AG20443 (cell line): ENCODE results near the gene ZNF785.
"Not testable (repeated sequence)": the region's sequence is repeated elsewhere in the genome, so short reads cannot be mapped to it uniquely, and the experiment has no call there.

Experiments
- DNase-seq: peaks from one replicate; pipeline ENCODE4 v3.0.0; 2012; ENCODE audit warnings: low spot score, mixed read lengths

ZNF785 gene

DNA sequence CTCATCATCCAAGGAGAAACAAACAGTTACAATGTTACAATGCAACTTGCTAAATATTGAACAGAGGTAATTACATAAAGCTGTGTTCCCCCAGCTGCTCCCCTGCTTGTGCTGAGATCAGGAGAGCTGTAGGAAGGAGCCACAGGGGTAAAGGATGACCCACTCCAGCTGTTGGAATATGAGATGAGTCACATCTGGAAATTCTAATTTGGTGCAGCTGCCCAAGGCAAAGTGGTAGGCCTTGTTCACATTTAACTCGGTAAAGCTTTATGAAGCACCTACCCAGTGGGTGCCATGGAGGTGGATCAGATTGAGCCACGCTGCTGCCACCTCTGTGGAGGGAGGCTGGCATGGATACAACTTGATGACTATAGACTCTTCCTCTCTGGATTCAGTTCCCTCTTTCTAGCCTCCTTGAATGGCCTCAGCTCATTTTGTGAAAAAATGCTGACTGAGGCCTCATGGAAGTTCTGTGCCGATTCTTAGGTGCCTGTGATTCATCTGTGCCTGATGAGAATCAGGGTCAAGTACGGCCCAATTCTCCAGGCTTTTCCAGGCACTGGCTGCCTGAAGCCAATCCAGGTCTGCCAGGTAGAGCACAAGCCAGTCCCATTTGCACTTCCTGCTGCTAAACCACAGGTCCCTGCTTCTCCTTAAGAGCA is 17.2 kb upstream of the ZNF785 start:
- DNase-seq, result peak; percentile 35

DNA sequence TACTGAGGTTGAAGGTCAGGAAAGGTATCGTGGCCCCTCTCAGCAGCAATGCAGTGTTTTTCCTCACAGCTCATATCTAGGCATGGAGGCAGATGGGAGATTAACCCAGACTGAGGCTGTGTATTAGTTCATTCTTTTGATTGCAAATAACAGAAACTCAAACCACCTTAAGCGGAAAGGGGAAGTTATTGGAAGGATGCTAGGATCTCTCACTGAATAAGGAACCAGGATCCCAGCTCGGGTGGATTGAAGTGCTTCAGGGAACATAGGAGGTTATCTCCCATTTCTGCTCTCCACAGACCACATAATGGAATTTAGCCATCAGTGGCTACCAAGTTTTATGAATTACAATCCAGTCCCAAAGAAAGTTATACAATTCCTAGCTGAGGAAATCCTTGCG is 16.5 kb upstream of the ZNF785 start:
- DNase-seq, result no peak

DNA sequence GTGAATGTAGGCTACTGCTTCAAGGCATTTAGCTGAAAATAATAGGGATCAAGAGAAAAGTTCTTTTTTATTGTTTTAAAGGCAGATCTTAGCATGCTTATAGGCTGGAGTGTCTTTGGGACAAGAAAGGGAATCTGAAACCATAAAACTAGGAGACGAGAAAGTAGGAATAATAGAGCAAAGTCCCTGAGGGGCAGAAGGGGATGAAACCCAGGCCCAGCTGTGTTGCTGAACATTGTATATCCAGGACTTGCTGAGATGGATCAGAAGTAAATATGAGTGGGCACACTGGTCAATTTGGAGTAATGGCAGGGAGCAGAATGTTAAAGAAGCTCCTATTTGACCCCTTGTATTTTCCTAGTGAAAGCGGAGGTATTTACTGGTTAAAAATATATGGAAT is 15.4 kb upstream of the ZNF785 start:
- no peak for DNase-seq

DNA sequence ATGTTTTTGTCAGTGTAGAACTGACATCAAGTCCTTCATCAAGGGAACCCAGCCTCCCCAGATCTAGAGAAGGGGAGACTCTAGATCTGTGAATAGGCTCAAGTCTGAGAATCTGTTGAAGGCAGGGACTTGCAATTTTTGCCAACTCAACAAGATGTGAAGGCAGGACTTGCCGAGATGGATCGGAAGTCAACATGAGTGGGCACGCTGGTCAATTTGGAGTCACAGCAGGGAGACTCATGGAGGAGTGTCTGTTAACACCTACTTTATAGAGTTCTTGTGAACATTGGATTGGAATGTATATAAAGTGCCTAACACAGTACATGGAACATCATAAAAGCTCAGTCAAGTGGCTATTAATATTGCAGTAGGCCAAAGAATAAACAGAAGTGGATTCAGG is 14.7 kb upstream of the ZNF785 start:
- no peak for DNase-seq

DNA sequence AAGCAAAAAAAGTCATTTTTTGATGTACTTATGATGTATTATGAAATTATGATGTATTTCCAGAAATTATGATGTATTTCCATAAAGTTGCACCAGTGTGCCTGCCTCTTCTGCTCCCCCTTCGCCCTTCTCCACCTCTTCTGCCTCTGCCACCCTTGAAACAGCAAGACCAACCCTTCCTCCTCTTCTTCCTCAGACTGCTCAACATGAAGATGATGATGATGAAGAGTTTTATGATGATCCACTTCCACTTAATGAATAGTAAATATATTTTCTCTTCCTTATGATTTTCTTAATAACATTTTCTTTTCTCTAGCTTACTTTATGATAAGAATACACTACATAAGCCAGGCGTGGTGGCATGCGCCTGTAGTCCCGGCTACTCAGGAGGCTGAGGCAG is 7.4 kb upstream of the ZNF785 start:
- DNase-seq, result no peak

DNA sequence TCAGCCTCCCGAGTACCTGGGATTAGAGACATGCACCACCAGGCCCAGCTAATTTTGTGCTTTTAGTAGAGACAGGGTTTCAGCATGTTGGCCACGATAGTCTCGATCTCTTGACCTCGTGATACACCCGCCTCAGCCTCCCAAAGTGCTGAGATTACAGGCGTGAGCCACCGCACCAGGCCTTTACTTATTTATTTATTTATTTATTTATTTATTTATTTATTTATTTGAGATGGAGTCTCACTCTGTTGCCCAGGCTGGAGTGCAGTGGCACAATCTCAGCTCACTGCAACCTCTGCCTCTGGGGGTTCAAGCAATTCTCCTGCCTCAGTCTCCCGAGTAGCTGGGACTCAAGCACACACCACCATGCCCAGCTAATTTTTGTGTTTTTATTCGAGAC is 5.4 kb upstream of the ZNF785 start:
- DNase-seq, result not testable (repeated sequence)

DNA sequence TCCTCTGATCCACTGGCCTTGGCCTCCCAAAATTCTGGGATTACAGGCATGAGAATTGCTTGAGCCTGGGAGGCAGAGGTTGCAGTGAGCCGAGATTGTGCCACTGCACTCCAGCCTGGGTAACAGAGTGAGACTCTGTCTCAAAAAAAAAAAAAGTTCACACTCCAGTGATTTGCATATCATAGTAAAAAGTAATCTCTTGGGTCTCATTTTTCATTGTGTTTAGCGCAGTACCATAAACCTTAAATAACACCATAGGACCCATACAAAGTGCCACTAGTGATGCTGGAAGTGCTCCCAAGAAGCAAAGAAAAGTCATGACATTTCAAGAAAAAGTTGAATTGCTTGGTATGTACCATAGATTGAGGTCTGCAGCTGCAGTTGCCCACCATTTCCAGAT is 4.1 kb upstream of the ZNF785 start:
- DNase-seq, result not testable (repeated sequence)

DNA sequence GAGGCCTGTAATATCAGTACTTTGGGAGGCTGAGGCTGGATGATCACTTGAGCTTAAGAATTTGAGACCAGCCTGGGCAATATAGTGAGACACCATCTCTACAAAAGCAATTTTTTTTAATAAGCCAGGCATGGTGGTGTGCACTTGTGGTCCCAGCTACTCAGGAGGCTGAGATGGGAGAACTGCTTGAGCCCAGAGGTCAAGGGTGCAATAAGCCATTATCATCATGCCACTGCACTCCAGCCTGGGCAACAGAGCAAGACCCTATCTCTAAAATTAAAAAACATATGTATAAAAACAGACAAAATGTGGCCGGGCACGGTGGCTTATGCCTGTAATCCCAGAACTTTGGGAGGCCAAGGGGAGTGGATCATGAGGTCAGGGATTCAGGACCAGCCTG is 3.2 kb upstream of the ZNF785 start:
- DNase-seq, result no peak

DNA sequence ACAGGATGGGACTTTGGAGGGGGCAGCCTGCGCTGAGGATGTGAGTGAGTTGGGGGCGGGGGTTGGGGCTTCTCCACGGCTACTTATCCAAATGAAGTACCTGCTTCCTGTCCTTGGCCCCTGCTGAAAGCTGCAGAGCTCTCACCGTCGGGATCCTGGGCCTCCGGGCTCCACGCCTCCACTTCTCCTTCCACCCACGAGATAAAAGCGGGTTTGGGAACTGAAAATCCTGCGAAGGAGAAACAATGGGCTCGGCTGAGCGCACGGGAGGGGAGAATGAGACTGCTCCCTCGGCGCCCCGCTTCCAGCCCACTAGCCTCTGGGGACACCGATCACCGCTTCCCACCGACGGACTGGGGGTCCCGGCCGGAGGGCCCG is 486 bp downstream of the ZNF785 start:
- peak; percentile 25 for DNase-seq

DNA sequence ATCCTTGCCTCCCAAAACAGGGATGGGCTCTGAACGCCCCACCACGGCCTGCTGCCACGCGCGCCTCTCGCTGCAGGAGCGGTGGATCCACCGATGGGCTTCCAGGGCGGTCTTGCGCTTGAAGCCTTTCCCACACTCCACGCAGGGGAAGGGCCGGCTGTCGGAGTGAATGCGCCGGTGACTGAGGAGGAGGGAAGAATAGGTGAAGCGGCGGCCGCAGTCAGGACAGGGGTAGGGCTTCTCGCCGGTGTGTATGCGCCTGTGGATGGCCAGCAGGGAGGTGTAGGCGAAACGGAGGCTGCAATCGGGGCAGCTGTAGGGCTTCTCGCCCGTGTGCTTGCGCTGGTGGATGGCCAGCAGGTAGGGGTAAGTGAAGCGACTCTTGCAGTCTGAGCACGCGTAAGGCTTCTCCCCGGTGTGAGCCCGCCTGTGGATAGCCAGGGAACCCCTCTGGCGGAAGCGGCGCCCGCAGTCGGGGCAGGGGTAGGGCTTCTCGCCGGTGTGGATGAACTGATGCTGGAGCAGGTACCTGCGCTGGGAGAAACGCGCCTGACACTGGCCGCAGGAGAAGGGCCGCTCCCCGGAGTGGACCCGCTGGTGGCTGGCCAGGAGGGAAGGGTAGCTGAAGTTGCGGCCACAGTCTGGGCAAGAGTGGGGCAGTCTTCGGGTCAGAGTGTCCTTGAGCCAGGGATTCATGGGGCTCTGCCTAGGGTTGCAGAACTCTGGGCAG is 2.7 kb downstream of the ZNF785 start:
- no peak for DNase-seq

DNA sequence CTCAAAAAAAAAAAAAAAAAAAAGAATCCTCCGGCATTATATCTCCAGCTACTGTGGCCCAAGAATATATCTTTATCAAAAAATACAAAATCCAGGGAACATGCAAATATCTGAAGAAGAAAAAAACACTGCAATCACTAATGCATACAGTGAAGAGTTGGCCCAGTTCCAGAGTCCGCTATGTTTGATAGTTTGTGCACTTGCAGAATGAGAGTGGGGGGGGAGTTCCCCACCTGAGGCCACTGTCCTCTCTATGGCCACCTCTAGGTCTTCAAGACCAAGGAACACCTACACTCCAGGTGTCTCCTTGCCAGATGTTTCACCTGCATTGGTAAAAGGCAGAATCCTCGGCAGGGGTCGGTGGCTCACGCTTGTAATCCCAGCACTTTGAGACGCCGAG is 4.0 kb downstream of the ZNF785 start:
- no peak for DNase-seq

DNA sequence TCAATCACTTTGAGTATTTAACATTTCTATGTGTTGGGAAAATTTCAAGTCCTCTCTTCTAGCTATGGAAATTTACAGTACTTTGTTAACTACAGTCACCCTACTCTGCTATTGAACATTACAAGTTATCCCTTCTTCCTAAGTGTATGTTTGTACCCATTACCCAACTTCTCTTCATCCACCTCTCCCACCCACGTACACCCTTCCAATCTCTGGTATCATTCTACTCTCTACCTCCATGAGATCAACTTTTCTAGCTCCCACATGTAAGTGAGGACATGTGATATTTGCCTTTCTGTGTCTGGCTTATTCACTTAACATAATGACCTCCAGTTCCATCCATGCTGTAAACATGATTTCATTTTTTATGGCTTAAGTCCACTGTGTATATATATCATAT is 10.8 kb downstream of the ZNF785 start:
- DNase-seq, result no peak

DNA sequence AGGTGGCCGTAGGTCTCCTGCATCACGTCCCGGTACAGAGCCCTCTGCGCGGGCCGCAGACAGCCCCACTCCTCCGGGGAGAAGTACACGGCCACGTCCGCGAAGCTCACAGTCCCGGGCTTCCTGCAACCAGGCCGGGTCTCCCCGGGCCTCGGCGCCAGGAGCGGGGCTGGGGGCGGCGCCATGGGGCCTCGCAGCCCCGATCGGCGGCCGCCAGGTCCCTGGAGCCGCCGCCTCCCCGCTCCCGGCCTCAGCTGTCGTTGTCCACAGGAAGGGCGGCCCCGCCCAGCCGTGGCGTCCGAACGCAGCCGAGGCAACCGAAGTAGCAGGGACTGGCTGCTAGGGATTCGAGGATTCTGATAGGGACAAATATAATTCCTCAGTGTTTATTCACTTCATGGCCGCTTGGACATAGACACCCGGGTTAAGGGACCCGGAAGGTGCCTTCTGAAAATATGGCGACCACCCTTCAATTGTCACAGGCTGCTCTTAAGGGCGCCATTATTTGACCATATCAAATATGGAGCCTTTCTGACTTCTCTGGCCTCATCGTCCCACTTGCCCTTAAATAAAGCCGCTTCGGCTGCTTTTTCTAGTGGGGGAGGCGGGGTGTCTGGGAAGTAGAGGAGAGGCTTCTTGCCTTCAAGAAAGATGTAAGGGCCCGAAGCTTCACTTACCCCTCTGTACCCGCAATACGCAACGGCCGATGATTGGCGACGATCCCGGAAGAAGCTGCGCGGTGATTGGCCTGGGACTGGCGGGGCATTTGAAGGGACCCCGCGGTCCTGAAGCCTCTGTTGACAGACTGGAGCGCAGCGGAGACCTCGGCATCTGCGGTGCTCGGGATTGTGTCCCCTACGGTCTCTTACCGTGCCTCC is 13.8 kb downstream of the ZNF785 start, which contains the start of gene ZNF688:
TSS of gene ZNF688 (minus strand) at position 270 of the 878 bp plus-strand sequence. CDS start at position 185, 85 bp downstream.
- peak; percentile 96 for DNase-seq

DNA sequence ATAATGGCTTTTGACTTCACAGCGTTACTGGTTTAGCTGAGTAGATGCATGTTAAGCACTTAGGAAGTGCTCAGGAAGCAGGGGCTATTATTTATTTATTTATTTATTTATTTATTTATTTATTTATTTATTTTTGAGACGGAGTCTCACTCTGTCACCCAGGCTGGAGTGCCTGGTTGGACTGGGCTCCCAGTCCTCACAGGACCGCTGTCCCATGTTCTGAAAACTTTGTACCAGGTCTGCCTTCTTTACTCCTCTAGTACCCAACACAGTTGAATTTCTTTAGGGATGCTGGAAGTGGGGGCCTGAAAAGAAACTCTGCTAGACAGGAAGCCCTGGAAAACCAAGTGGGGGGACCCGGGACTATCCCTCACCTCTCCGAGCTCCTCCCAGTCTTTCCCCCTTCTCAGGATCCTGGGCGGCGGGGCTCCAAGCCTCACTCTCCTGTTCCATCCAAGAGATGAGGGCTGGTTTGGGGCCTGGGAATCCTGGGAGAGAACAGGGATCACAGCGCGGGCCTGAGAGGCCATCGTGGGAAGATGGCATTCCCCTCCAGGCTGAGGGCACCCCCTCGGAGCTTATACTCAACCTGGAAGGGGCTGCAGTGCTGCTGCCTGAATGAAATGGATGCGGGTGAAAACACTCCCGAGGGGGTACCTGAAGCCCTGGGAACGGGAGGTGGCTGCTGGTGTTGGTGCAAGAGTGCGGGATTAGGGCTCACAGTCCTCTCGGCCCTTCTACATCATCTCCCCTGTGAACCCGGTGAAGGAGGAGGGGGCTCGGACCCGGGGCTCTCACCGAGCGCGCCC is 14.7 kb downstream of the ZNF785 start:
- DNase-seq, result peak; percentile 42

DNA sequence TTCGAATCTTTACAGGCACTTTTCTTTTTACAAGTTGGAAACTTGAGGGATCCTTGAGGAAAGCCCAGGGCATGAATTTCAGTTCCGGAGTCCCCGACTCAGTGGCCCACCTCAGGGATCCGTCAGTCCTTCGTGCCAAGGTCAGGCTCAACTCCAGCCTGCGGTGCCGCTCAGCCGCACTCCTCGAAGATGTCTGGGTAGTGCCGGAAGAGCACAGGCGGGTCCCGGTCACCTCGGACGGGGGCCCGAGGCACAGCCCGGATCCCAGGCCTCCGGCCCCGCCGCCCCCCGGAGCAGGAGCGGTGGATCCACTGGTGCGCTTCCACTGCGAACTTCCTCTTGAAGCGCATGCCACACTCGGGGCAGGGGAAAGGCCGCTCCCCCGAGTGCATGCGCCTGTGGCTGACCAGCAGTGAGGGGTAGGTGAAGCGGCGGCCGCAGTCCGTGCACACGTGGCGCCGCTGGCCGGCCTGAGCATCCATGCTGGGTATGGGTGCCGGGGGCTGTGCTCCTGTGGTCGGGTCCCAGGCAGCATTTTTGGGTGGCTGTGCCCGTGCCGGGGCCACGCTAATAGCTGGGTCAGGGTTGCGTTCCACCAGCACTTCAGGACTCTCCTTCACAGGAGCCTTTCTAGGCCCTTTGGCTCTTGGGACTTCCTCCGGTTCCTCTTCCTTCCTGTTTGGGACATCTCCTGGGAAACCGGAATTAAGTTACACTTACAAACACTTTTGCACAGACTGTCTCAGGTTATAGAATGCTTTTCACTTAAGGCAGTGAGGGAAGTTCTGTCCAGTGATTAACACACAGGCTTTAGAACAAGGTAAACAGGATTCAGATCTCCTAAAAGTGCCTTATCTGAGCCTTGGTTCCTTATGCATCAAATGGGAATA is 15.5 kb downstream of the ZNF785 start:
- no peak for DNase-seq

DNA sequence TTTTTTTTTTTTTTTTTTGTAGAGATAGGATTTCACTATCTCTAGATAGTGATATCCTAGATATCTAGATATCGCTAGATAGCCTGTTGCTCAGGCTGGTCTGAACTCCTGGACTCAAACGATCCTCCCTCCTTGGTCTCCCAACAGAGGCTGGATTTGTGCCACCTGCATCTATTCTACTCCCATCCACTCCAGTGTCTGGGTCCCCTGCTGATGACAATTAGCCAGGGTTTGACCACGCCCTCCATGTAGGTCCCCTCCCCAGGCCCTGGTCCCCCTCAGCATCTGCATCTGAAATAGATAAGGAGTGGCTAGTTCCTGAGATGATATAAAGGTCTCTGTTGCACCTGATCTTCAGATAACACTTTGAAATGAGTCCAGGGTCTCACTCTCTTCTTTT is 16.2 kb downstream of the ZNF785 start:
- DNase-seq, result no peak

DNA sequence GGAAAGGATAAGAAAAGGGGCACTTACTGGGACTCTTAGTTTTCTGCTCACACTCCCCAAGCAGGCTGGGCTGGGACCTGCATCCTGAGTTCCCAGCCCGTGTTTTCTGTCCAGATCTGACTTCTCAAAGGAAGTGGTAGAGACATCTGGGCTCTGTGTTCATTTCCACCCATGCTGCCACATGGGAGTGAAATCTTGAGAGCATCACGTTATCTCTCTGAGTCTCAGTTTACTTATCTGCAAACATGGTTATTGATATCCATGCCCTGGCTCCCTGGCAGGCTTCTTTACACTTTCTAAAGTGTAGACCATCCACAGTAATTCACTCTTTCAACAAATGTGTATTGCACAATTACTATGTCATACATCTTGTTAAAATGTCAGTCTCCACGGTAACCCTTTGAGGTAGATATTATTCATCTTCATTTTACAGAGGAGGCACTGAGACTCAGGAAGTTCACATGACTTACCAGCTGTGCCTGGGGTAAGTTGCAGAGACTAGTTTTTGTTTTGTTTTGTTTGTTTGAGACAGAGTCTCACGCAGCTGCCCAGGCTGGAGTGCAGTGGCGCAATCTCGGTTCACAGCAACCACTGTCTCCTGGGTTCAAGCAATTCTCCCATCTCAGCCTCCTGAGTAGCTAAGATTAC is 17.4 kb downstream of the ZNF785 start:
- DNase-seq, result peak; percentile 20

DNA sequence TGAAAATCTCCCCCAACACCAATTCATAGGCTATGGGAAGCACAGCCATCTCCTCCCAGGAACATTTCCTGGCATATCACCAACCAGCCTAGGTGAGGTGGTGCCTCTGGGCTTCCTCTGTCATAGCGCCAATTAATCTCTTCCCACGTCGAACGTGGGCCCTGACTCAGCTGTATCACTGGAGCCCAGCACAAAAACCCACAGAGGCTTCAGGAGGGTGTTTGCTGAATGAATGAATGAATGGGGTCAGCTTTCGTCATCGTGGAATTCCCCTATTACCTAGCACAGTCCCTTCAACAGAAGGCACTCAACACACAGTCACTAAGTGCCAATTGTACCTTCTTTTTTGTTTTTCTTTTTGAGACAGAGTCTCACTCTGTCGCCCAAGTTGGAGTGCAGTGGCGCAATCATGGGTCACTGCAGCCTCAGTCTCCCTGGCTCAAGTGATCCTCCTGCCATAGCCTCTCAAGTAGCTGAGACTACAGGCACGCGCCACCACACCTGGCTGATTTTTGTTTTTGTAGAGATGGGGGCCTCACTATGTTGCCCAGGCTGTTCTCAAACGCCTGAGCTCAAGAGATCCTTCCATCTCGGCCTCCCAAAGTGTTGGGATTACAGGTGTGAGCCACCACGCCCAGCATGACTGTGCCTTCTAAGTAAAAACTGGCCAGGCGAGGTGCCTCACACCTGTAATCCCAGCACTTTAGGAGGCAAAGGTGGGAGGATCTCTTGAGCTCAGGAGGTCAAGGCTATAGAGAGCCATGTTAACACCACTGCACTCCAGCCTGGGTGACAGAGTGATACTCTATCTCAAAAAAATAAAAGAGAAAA is 18.1 kb downstream of the ZNF785 start:
- DNase-seq, result no peak

DNA sequence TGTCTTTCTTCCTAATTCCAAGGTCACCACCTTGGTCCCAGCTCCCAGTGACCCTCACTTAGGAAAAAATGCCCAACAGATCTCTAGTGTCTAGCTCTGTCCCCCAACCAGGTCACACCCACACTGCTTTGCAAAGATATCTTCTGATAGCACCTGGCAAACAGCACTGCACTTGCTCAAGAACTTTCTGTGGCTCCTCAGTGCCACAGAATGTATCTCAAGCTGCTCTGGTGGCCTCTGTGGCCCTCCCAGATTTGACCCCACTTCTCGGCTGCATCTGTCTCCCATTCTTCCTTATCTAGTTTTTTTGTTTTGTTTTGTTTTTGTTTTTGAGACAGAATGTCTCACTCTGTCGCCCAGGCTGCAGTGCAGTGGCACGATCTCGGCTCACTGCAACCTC is 19.0 kb downstream of the ZNF785 start:
- no peak for DNase-seq

DNA sequence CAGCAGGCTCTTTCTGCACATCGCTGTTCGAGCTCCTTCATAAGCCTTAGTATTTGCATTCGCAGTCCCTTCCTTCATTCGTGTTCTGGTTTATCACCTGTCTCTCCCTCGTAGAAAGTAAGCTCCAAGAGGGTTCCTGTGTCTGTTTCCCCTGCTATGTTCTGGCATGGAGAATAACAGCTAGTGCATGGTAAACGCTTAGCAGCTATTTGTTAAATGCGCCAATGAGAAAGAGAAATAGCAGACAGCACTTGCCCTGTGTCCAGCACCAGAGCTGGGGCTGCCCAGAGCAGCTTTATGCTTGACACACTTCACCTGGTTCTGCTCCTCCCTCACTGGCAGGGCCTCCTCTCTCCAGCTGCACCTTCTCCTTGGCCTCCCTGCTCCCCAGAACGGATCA is 19.5 kb downstream of the ZNF785 start:
- no peak for DNase-seq
